Heart left ventricle (tissue), 16 donors: ENCODE data around the gene MS4A4E. TPM values are rescaled to one million over a fixed set of nuclear protein-coding genes. Genes with fewer than 3 reads are reported as not detected.

ENCODE experiments used
- ATAC-seq, 4 donors: fragments of 200-7000 bp; cut with Tn5 transposase; one replicate each; pipeline ENCODE4 v1.9.1; 2020 to 2022; ENCODE audit warnings: moderate library complexity in 4 of 4, mild to moderate bottlenecking in 3 of 4, moderate number of reproducible peaks in 1 of 4
- DNase-seq, 5 donors: peaks; one replicate each; pipeline ENCODE4 v3.0.0-alpha.2; 2020
- H3K27ac ChIP-seq, 12 donors: fragments of 200-600 bp; sonication (generic) in 4 of 12; one replicate each; pipeline versions ENCODE4 v1.5.0 to v1.8.0; 2016 to 2022; ENCODE audit warnings: mild to moderate bottlenecking in 2 of 12
- H3K27me3 ChIP-seq, 9 donors: fragments of 200-600 bp; sonication (generic) in 2 of 9; one replicate each; pipeline versions ENCODE4 v1.5.1 to v1.8.0; 2016 to 2022; ENCODE audit warnings: mild to moderate bottlenecking in 3 of 9
- H3K36me3 ChIP-seq, 9 donors: fragments of 200-600 bp; sonication (generic) in 2 of 9; one replicate each; pipeline versions ENCODE4 v1.5.0 to v1.8.0; 2018 to 2022; ENCODE audit warnings: mild to moderate bottlenecking in 2 of 9
- H3K4me1 ChIP-seq, 12 donors: fragments of 200-600 bp; sonication (generic) in 4 of 12; one replicate each; pipeline versions ENCODE4 v1.5.0 to v1.8.0; 2016 to 2022; ENCODE audit warnings: mild to moderate bottlenecking in 3 of 12
- H3K4me3 ChIP-seq, 12 donors: fragments of 200-600 bp; sonication (generic) in 4 of 12; one replicate each; pipeline versions ENCODE4 v1.5.0 to v1.8.0; 2017 to 2022; ENCODE audit warnings: mild to moderate bottlenecking in 9 of 12, moderate library complexity in 4 of 12
- H3K9me3 ChIP-seq, 12 donors: fragments of 200-600 bp; sonication (generic) in 4 of 12; one replicate each; pipeline versions ENCODE4 v1.5.0 to v1.8.0; 2016 to 2022; ENCODE audit warnings: mild to moderate bottlenecking in 1 of 12
- CTCF ChIP-seq, 12 donors: fragments of 200-600 bp; sonication (generic) in 4 of 12; IDR thresholded peaks; one replicate each; pipeline versions ENCODE4 v1.5.0 to v1.8.0; 2018 to 2022; ENCODE audit warnings: antibody characterized with exemption in 12 of 12, mild to moderate bottlenecking in 5 of 12
- POLR2A ChIP-seq, 2 donors: fragments of 450-650 bp; IDR thresholded peaks; one replicate each; pipeline ENCODE4 v1.6.1; 2017; ENCODE audit warnings: antibody characterized with exemption in 2 of 2, mild to moderate bottlenecking in 2 of 2, moderate library complexity in 2 of 2
- WGBS, 4 donors: extraction: QIAGEN DNeasy Blood & Tissue Kit in 2 of 4; methylation state at CpG; one replicate each; pipeline versions ENCODE4 v1.1.5 to v1.1.7; 2013 to 2018; 5-methylcytosine and 5-hydroxymethylcytosine counted together
- intact Hi-C, 10 donors: fragments of 100-400 bp; cut with DNase I; formaldehyde crosslinking; loops; one replicate each; pipeline versions ENCODE4 v1.11.1 to v1.14.2; 2022
- polyA plus RNA-seq, 2 donors: library from polyadenylated mRNA; stranded (reverse); fragments of 200-250 nt; gene quantifications; one replicate each; pipeline ENCODE4 v1.2.3, GENCODE V29; 2013
- total RNA-seq, 9 donors: library from RNA; depleted of rRNA in 2 of 9; stranded (reverse); fragments of >200 nt in 2 of 9; fragmentation: NEBNext Ultra II Directional in 3 of 9; extraction: Animal tissue kit (Norgen Biotek cat#: 25700) in 3 of 9; gene quantifications; one replicate each; pipeline versions ENCODE4 v1.1.0 to v1.2.4, GENCODE V29; 2016 to 2023
- donor health status: ischemic (EF 13 %, LVEDD 7.1; RV severe dilation, severe dysfunction).
- donor health status: healthy with polysubstance abuse.
- donor health status: DM: no; HTN: yes; CAD: no.
- donor health status: DM: no; HTN: no; CAD: no.
- donor health status: ischemic (EF 25% LVEDD 6.9; RV normal size, moderate dysfunction).
- donor health status: ischemic (EF 25% LVEDD 5.7; RV mildly dilated, moderate dysfunction).
- donor health status: healthy.
- donor health status: DM: yes; HTN: yes; CAD: no.
- donor health status: ischemic (EF 35%, LVEDD 5.7; RV mildly dilated, moderate dysfunction).
- donor health status: nonischemic (EF 11% LVEDD 7.7; RV severe dilation, severe dysfunction).
- donor health status: DM: yes; HTN: yes; CAD: no.
- donor health status: PGD.
- donor health status: ischemic (EF 29% LVEDD 5.4; RV normal size, mild dysfunction).
- donor health status: nonischemic (EF 23%, LVEDD 6.1; RV moderate dilation, normal function).

The MS4A4E gene
- total and polyA plus RNA-seq, 11 donors: 0.18 to 3.4 (median 0.71) TPM; not detected in 1

- H3K9me3 ChIP-seq: peaks cover 0 to under 1% (median 0%) of the 10 kb centered on the region in 12 donors
- WGBS, 4 donors: 48 to 74% (median 69%) methylated on average over 3 of the region's 3 CpGs
- ATAC-seq (no peak), DNase-seq (no peak)
- intact Hi-C loops: no loop called here
- TF ChIP-seq CTCF (IDR thresholded peaks at IDR 0.05) (no peak), POLR2A (IDR thresholded peaks at IDR 0.05) (no peak)
- H3K27me3 ChIP-seq: no peaks in the 10 kb centered on the region
- no peaks in the 10 kb centered on the region for H3K36me3 ChIP-seq
- no peaks in the 10 kb centered on the region for H3K4me1 ChIP-seq
- no peak overlapping the region for H3K27ac ChIP-seq
- no peak overlapping the region for H3K4me3 ChIP-seq
Observed at GRCh38 chr11:60221692-60222091, 21.2 kb downstream of the MS4A4E start.

GRCh38 chr11:60221181-60221580, 21.8 kb downstream of the MS4A4E start:
- 79 to 84% (median 82%) methylated on average over 3 of the region's 3 CpGs for WGBS, 4 donors
- no peak overlapping the region for H3K27ac ChIP-seq
- ATAC-seq (no peak), DNase-seq (no peak)
- no peak overlapping the region for H3K4me3 ChIP-seq
- H3K9me3 ChIP-seq: no peaks in the 10 kb centered on the region
- no peak for TF ChIP-seq CTCF (IDR thresholded peaks at IDR 0.05)
- no peak for TF ChIP-seq POLR2A (IDR thresholded peaks at IDR 0.05)
- no peaks in the 10 kb centered on the region for H3K4me1 ChIP-seq
- no peaks in the 10 kb centered on the region for H3K27me3 ChIP-seq
- no peaks in the 10 kb centered on the region for H3K36me3 ChIP-seq
- intact Hi-C loops: no loop called here

- no peak for ATAC-seq
- Histone ChIP-seq H3K4me3 (no peak overlapping the region), H3K4me1 (no peaks in the 10 kb centered on the region), H3K27ac (no peak overlapping the region), H3K9me3 (no peaks in the 10 kb centered on the region), H3K27me3 (peaks cover 0 to 3% (median 0%) of the 10 kb centered on the region in 9 donors), H3K36me3 (no peaks in the 10 kb centered on the region)
- intact Hi-C loops: no loop called here
- DNase-seq: no peak
- no peak for TF ChIP-seq POLR2A (IDR thresholded peaks at IDR 0.05)
- no peak for TF ChIP-seq CTCF (IDR thresholded peaks at IDR 0.05)
- 72 to 85% (median 76%) methylated on average over 1 of the region's 1 CpG for WGBS, 4 donors
Observed at GRCh38 chr11:60214386-60214785, 28.6 kb downstream of the MS4A4E start.

GRCh38 chr11:60211206-60211605, 31.7 kb downstream of the MS4A4E start:
- ATAC-seq (no peak), DNase-seq (no peak)
- Histone ChIP-seq H3K4me3 (no peak overlapping the region), H3K4me1 (no peaks in the 10 kb centered on the region), H3K9me3 (no peaks in the 10 kb centered on the region), H3K27me3 (peaks cover 0 to 3% (median 0%) of the 10 kb centered on the region in 9 donors), H3K27ac (no peak overlapping the region), H3K36me3 (no peaks in the 10 kb centered on the region)
- TF ChIP-seq CTCF (IDR thresholded peaks at IDR 0.05) (no peak), POLR2A (IDR thresholded peaks at IDR 0.05) (no peak)
- intact Hi-C loops: no loop called here
- 85 to 92% (median 88%) methylated on average over 4 of the region's 4 CpGs for WGBS, 4 donors
